ENCODE data around the gene OTUD5. TPM values are rescaled to one million over a fixed set of nuclear protein-coding genes. Genes with fewer than 3 reads are reported as not detected.
"Not testable (repeated sequence)": the region's sequence is repeated elsewhere in the genome, so short reads cannot be mapped to it uniquely, and the experiment has no call there.

The OTUD5 gene
- total and polyA plus RNA-seq, 2 experiments from 2014 or later = 47.8 to 56.6 TPM

DNA sequence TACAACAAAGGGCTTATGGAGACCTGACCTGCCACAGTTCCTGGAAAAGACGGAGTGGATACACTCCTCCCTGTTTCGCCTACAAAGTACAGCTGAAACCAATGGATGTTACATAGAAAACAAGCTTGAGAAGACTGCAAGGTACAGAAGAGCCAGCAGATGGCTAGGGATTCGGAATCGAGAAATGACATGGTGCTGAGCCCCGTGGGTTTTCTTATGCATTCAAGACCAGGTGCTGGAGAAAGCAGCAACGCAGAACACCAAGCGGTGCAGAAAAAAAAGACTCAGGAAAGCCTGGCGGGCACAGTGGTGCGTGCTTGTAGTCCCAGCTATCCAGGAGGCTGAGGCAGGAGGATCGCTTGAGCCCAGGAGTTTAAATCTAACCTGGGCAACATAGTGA lies 73.7 kb downstream of the OTUD5 start:
- Histone ChIP-seq H3K27me3 (no peaks in the 10 kb centered on the region), H3K4me3 (no peak overlapping the region), H3K4me1 (ENCODE audit: low read depth) (no peaks in the 10 kb centered on the region), H3K9me3 (ENCODE audit: low read depth) (no peaks in the 10 kb centered on the region), H3K27ac (no peak overlapping the region), H3K36me3 (no peaks in the 10 kb centered on the region)
- no peak for DNase-seq (ENCODE audit: low read depth in 1 of 2, low spot score in 1 of 2)
- no peak for TF ChIP-seq CTCF (IDR thresholded peaks at IDR 0.05; ENCODE audit: low read depth, low read length)

GRCh38 chrX:48876944-48877343 lies 80.5 kb downstream of the OTUD5 start:
- H3K36me3 ChIP-seq; H3K4me3 ChIP-seq; H3K9me3 ChIP-seq (ENCODE audit: low read depth); H3K27me3 ChIP-seq; DNase-seq (ENCODE audit: low read depth in 1 of 2, low spot score in 1 of 2); H3K27ac ChIP-seq; H3K4me1 ChIP-seq (ENCODE audit: low read depth): not testable (repeated sequence)

Other genes starting within 250 kb of the OTUD5 start
- gene GLOD5, start 195.9 kb downstream of the OTUD5 start, total RNA-seq = not detected in 2 replicates
- not detected in 2 replicates for gene GLOD5, start 195.9 kb downstream of the OTUD5 start, polyA plus RNA-seq
- gene GATA1, start 171.0 kb downstream of the OTUD5 start, total RNA-seq = not detected in 2 replicates
- gene GATA1, start 171.0 kb downstream of the OTUD5 start, polyA plus RNA-seq = 0.15 and 0.17 TPM in 2 replicates
- gene HDAC6, start 155.5 kb downstream of the OTUD5 start, total RNA-seq = 143 and 162 TPM in 2 replicates
- 105 and 114 TPM in 2 replicates for gene HDAC6, start 155.5 kb downstream of the OTUD5 start, polyA plus RNA-seq
- gene ERAS, start 131.1 kb downstream of the OTUD5 start, total RNA-seq = not detected in 2 replicates
- 0.17 TPM in 1 of 2 replicates, not detected in the other for gene ERAS, start 131.1 kb downstream of the OTUD5 start, polyA plus RNA-seq
- gene PCSK1N, start 122.0 kb downstream of the OTUD5 start, total RNA-seq = 7.1 and 8.5 TPM in 2 replicates
- gene PCSK1N, start 122.0 kb downstream of the OTUD5 start, polyA plus RNA-seq = 5.4 and 8.7 TPM in 2 replicates
- gene TIMM17B, start 59.8 kb downstream of the OTUD5 start, total RNA-seq = 127 and 152 TPM in 2 replicates
- 219 and 264 TPM in 2 replicates for gene TIMM17B, start 59.8 kb downstream of the OTUD5 start, polyA plus RNA-seq
- 62.8 and 74.8 TPM in 2 replicates for gene PQBP1, start 59.7 kb downstream of the OTUD5 start, total RNA-seq
- gene PQBP1, start 59.7 kb downstream of the OTUD5 start, polyA plus RNA-seq = 75.3 and 114 TPM in 2 replicates
- gene SLC35A2, start 46.0 kb downstream of the OTUD5 start, total RNA-seq = 17.3 and 22.2 TPM in 2 replicates
- 41.8 and 51.4 TPM in 2 replicates for gene SLC35A2, start 46.0 kb downstream of the OTUD5 start, polyA plus RNA-seq
- gene PIM2, start 38.6 kb downstream of the OTUD5 start, total RNA-seq = 18.5 and 25.2 TPM in 2 replicates
- gene PIM2, start 38.6 kb downstream of the OTUD5 start, polyA plus RNA-seq = 20.7 and 38.4 TPM in 2 replicates
- gene KCND1, start 14.2 kb upstream of the OTUD5 start, total RNA-seq = 1.1 and 2.6 TPM in 2 replicates
- 2.3 and 3.1 TPM in 2 replicates for gene KCND1, start 14.2 kb upstream of the OTUD5 start, polyA plus RNA-seq
- 34.7 and 67.3 TPM in 2 replicates for gene GRIPAP1, start 44.7 kb upstream of the OTUD5 start, total RNA-seq
- gene GRIPAP1, start 44.7 kb upstream of the OTUD5 start, polyA plus RNA-seq = 44.8 and 65.4 TPM in 2 replicates
- gene TFE3, start 85.8 kb upstream of the OTUD5 start, total RNA-seq = 30.0 and 55.0 TPM in 2 replicates
- 32.1 and 40.9 TPM in 2 replicates for gene TFE3, start 85.8 kb upstream of the OTUD5 start, polyA plus RNA-seq
- 6.2 and 7.8 TPM in 2 replicates for gene CCDC120, start 101.4 kb upstream of the OTUD5 start, total RNA-seq
- gene CCDC120, start 101.4 kb upstream of the OTUD5 start, polyA plus RNA-seq = 5.4 and 10.8 TPM in 2 replicates
- gene PRAF2, start 116.4 kb upstream of the OTUD5 start, total RNA-seq = 22.9 and 30.3 TPM in 2 replicates
- gene PRAF2, start 116.4 kb upstream of the OTUD5 start, polyA plus RNA-seq = 56.2 and 76.7 TPM in 2 replicates
- 51.4 and 54.6 TPM in 2 replicates for gene WDR45, start 122.3 kb upstream of the OTUD5 start, total RNA-seq
- gene WDR45, start 122.3 kb upstream of the OTUD5 start, polyA plus RNA-seq = 58.6 and 62.3 TPM in 2 replicates
- 37.3 and 38.4 TPM in 2 replicates for gene GPKOW, start 166.1 kb upstream of the OTUD5 start, total RNA-seq
- gene GPKOW, start 166.1 kb upstream of the OTUD5 start, polyA plus RNA-seq = 23.2 and 28.7 TPM in 2 replicates
- 2.0 and 6.8 TPM in 2 replicates for gene MAGIX, start 205.2 kb upstream of the OTUD5 start, total RNA-seq
- gene MAGIX, start 205.2 kb upstream of the OTUD5 start, polyA plus RNA-seq = 3.2 and 10.0 TPM in 2 replicates
- 8.3 and 12.4 TPM in 2 replicates for gene PLP2, start 214.3 kb upstream of the OTUD5 start, total RNA-seq
- 34.6 and 41.2 TPM in 2 replicates for gene PLP2, start 214.3 kb upstream of the OTUD5 start, polyA plus RNA-seq
- gene PRICKLE3, start 228.8 kb upstream of the OTUD5 start, total RNA-seq = 10.5 and 16.5 TPM in 2 replicates
- gene PRICKLE3, start 228.8 kb upstream of the OTUD5 start, polyA plus RNA-seq = 8.1 and 10.9 TPM in 2 replicates
- 0.45 and 1.8 TPM in 2 replicates for gene SYP, start 242.6 kb upstream of the OTUD5 start, total RNA-seq
- gene SYP, start 242.6 kb upstream of the OTUD5 start, polyA plus RNA-seq = 1.1 and 1.3 TPM in 2 replicates